ENCODE results near the gene MS4A15. TPM values are rescaled to one million over a fixed set of nuclear protein-coding genes. Genes with fewer than 3 reads are reported as not detected.

MS4A15 gene
- total and polyA plus RNA-seq, 9 of the 15 experiments (the other 6 are each of a cell fraction or from before 2014, with no cell fraction given), result not detected

DNA sequence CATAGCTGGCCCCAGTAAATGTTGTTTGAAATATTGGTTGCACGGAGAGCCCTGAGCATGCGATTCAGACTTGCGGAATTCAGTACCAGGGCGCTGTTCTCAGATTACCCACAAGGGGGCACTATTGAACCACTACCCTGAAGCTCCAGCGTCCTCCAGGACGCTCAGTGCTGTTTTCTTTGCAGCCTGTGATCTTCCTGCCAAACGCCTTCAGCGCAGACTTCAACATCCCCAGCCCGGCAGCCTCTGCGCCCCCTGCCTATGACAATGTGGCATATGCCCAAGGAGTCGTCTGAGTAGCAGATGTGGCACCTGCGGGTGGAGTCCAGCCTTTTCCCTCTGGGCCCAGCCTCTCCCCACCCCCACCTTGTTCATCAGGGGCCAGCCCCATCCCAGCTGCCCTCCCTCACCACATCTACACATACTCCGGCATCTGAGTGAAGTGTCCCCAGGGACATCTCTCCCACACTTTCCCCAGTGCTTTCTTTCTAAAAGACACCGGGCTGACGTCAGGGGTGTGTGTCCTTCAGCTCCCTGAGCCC, 18.8 kb downstream of the MS4A15 start (continued):
- TF ChIP-seq, protein P1, sequence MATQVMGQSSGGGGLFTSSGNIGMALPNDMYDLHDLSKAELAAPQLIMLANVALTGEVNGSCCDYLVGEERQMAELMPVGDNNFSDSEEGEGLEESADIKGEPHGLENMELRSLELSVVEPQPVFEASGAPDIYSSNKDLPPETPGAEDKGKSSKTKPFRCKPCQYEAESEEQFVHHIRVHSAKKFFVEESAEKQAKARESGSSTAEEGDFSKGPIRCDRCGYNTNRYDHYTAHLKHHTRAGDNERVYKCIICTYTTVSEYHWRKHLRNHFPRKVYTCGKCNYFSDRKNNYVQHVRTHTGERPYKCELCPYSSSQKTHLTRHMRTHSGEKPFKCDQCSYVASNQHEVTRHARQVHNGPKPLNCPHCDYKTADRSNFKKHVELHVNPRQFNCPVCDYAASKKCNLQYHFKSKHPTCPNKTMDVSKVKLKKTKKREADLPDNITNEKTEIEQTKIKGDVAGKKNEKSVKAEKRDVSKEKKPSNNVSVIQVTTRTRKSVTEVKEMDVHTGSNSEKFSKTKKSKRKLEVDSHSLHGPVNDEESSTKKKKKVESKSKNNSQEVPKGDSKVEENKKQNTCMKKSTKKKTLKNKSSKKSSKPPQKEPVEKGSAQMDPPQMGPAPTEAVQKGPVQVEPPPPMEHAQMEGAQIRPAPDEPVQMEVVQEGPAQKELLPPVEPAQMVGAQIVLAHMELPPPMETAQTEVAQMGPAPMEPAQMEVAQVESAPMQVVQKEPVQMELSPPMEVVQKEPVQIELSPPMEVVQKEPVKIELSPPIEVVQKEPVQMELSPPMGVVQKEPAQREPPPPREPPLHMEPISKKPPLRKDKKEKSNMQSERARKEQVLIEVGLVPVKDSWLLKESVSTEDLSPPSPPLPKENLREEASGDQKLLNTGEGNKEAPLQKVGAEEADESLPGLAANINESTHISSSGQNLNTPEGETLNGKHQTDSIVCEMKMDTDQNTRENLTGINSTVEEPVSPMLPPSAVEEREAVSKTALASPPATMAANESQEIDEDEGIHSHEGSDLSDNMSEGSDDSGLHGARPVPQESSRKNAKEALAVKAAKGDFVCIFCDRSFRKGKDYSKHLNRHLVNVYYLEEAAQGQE (IDR thresholded peaks at IDR 0.05; ENCODE audit: borderline replicate concordance), result peak; percentile 68; the same call in 1 of the 2 replicates
- TF ChIP-seq, protein P1 (CRISPR knock-in tag; IDR thresholded peaks at IDR 0.05; ENCODE audit: low read depth), result no peak
- TF ChIP-seq SMC3 (conservative IDR thresholded peaks at IDR 0.05; ENCODE audit: insufficient read depth, low read depth, low read length) (peak; percentile 79), GTF2A2 (tag; IDR thresholded peaks at IDR 0.05) (no peak), JUNB (CRISPR knock-in tag; conservative IDR thresholded peaks at IDR 0.05) (no peak), FOXK2 (conservative IDR thresholded peaks at IDR 0.05 in 1 of 2, IDR thresholded peaks at IDR 0.05 in 1 of 2; ENCODE audit: low read depth in 2 of 2) (0 out of 4 replicates have a peak, but pooled peaks of 1 of the 2 experiments have one; percentile 30), CTCF (IDR thresholded peaks at IDR 0.05 in 2 of 3, conservative IDR thresholded peaks at IDR 0.05 in 1 of 3; ENCODE audit: insufficient read depth in 2 of 3, low read depth in 1 of 3, low read length in 3 of 3) (peak; percentile 87 to 94 (median 90)), CXXC5 (CRISPR knock-in tag; IDR thresholded peaks at IDR 0.05) (0 out of 2 replicates have a peak, but pooled peaks have one; percentile 23), TBL1XR1 (IDR thresholded peaks at IDR 0.05; ENCODE audit: low read length in 2 of 2) (peak in 1 of 2 experiments; percentile 23; a peak in 1 of 4 replicates), ZNF23 (CRISPR knock-in tag; IDR thresholded peaks at IDR 0.05) (no peak), ZNF232 (CRISPR knock-in tag; IDR thresholded peaks at IDR 0.05) (no peak)
- TF ChIP-seq, protein P2, sequence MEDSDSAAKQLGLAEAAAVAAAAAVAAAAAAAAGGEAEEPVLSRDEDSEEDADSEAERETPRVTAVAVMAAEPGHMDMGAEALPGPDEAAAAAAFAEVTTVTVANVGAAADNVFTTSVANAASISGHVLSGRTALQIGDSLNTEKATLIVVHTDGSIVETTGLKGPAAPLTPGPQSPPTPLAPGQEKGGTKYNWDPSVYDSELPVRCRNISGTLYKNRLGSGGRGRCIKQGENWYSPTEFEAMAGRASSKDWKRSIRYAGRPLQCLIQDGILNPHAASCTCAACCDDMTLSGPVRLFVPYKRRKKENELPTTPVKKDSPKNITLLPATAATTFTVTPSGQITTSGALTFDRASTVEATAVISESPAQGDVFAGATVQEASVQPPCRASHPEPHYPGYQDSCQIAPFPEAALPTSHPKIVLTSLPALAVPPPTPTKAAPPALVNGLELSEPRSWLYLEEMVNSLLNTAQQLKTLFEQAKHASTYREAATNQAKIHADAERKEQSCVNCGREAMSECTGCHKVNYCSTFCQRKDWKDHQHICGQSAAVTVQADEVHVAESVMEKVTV (CRISPR knock-in tag; IDR thresholded peaks at IDR 0.05), result peak; percentile 66
- TF ChIP-seq, protein P3, sequence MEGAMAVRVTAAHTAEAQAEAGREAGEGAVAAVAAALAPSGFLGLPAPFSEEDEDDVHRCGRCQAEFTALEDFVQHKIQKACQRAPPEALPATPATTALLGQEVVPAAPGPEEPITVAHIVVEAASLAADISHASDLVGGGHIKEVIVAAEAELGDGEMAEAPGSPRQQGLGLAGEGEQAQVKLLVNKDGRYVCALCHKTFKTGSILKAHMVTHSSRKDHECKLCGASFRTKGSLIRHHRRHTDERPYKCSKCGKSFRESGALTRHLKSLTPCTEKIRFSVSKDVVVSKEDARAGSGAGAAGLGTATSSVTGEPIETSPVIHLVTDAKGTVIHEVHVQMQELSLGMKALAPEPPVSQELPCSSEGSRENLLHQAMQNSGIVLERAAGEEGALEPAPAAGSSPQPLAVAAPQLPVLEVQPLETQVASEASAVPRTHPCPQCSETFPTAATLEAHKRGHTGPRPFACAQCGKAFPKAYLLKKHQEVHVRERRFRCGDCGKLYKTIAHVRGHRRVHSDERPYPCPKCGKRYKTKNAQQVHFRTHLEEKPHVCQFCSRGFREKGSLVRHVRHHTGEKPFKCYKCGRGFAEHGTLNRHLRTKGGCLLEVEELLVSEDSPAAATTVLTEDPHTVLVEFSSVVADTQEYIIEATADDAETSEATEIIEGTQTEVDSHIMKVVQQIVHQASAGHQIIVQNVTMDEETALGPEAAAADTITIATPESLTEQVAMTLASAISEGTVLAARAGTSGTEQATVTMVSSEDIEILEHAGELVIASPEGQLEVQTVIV (CRISPR knock-in tag; IDR thresholded peaks at IDR 0.05; ENCODE audit: borderline replicate concordance), result no peak

Data from K562 (cell line).